Stimulated activated CD8-positive, alpha-beta memory T cell treated with anti-CD3 and anti-CD28 coated beads, Interleukin-7, amount 100 ng/mL, for 48 hours (primary cell): ENCODE data around the gene FASN.

ENCODE experiments used
- DNase-seq, 2 donors: peaks; one replicate each; pipeline ENCODE4 v3.0.0-alpha.2; 2020; ENCODE audit warnings: low read depth in 1 of 2; ENCODE audit errors: extremely low read depth in 1 of 2

FASN gene

GRCh38 chr17:82118168-82118814, 20.3 kb upstream of the FASN start:
- no peak for DNase-seq

- no peak for DNase-seq
Measured at GRCh38 chr17:82117139-82118090, 19.4 kb upstream of the FASN start.

GRCh38 chr17:82116246-82116645, 18.2 kb upstream of the FASN start:
- no peak for DNase-seq

GRCh38 chr17:82114872-82115271, 16.8 kb upstream of the FASN start:
- DNase-seq = no peak

GRCh38 chr17:82114447-82114846, 16.4 kb upstream of the FASN start:
- DNase-seq = no peak

- no peak for DNase-seq
Measured at GRCh38 chr17:82113941-82114340, 15.9 kb upstream of the FASN start.

GRCh38 chr17:82113422-82113821, 15.4 kb upstream of the FASN start:
- no peak for DNase-seq

GRCh38 chr17:82112914-82113311, 14.9 kb upstream of the FASN start:
- DNase-seq = no peak

- DNase-seq = no peak
Measured at GRCh38 chr17:82112181-82112913, 14.3 kb upstream of the FASN start.

GRCh38 chr17:82110298-82110697, 12.3 kb upstream of the FASN start:
- DNase-seq = no peak

- DNase-seq = no peak
Measured at GRCh38 chr17:82108961-82109475, 11.0 kb upstream of the FASN start.

GRCh38 chr17:82108496-82108945, 10.5 kb upstream of the FASN start:
- DNase-seq = no peak

GRCh38 chr17:82108038-82108437, 10.0 kb upstream of the FASN start:
- DNase-seq = no peak

GRCh38 chr17:82107341-82107860, 9.4 kb upstream of the FASN start:
- DNase-seq = no peak

- DNase-seq = no peak
Measured at GRCh38 chr17:82106688-82107305, 8.8 kb upstream of the FASN start.

GRCh38 chr17:82105882-82106687, 8.0 kb upstream of the FASN start:
- peak; percentile 36 to 61 for DNase-seq

- DNase-seq = no peak
Measured at GRCh38 chr17:82105417-82105881, 7.4 kb upstream of the FASN start.

GRCh38 chr17:82104797-82105416, 6.9 kb upstream of the FASN start:
- DNase-seq = no peak
